SJSA1 (cell line): ENCODE measurements around the gene MTA1. TPM values are rescaled to one million over a fixed set of nuclear protein-coding genes. Genes with fewer than 3 reads are reported as not detected.

Source experiments
- DNase-seq, 2 experiments: peaks; one replicate each; pipeline ENCODE4 v3.0.0-alpha.2; 2015 to 2020; ENCODE audit warnings: low spot score in 2 of 2, low read depth in 1 of 2
- H3K27ac ChIP-seq: fragments of 250-450 bp; sonication (Bioruptor Pico); 2 replicates; pipeline ENCODE4 v1.5.1; 2020; ENCODE audit warnings: mild to moderate bottlenecking, moderate library complexity
- H3K27me3 ChIP-seq: fragments of 250-450 bp; sonication (Bioruptor Pico); replicated peaks from 2 replicates; pipeline ENCODE4 v1.5.1; 2020; ENCODE audit warnings: mild to moderate bottlenecking, moderate library complexity
- H3K36me3 ChIP-seq: fragments of 250-450 bp; sonication (Bioruptor Pico); 2 replicates; pipeline ENCODE4 v1.5.1; 2020; ENCODE audit warnings: mild to moderate bottlenecking
- H3K4me1 ChIP-seq: fragments of 250-450 bp; sonication (Bioruptor Pico); replicated peaks from 2 replicates; pipeline ENCODE4 v1.6.1; 2021; ENCODE audit warnings: mild to moderate bottlenecking
- H3K4me3 ChIP-seq: fragments of 250-450 bp; sonication (Bioruptor Pico); 2 replicates; pipeline ENCODE4 v1.5.1; 2020; ENCODE audit warnings: mild to moderate bottlenecking
- H3K9me3 ChIP-seq: fragments of 250-450 bp; sonication (Bioruptor Pico); replicated peaks from 2 replicates; pipeline ENCODE4 v1.5.1; 2020; ENCODE audit warnings: mild to moderate bottlenecking
- total RNA-seq: library from RNA; depleted of rRNA; stranded (reverse); fragments of >200 nt; shearing (Covaris generic); gene quantifications from 2 replicates; pipeline ENCODE4 v1.2.3, GENCODE V29; 2014

Gene MTA1
- total RNA-seq, 1 experiment from 2014 or later = 29.0 TPM

DNA sequence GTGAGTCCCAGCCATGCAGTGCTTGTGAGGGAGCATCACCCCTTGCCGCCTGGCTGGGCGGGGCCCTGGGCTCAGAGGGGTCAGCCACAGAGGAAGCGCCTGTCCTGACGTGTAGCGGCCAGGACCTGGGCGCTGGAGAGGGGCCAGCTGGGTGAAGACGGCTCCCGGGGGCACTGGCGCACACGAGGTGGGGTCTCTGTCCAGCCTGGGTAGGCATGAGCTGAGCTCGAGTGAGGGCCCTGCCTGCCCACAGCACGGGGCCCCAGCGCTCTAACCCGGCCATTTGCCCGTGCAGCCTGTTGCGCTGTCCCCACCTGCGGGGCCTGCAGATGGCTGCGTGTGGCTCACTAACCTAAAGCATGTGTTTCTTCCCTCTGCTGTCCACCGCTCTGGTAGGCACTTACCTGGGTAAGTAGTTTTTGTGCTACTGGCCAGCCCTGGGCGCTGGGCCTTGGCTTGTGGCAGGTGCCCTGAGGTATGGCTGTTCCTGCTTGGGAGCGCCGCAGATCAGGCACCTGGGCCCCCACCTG is 48.4 kb downstream of the MTA1 start:
- H3K4me3 ChIP-seq = no peak overlapping the region
- H3K9me3 ChIP-seq = no peaks in the 10 kb centered on the region
- DNase-seq = no peak
- no peak overlapping the region for H3K27ac ChIP-seq
- peaks cover 9% of the 10 kb centered on the region for H3K4me1 ChIP-seq
- H3K27me3 ChIP-seq = no peaks in the 10 kb centered on the region
- H3K36me3 ChIP-seq = peaks cover 42% of the 10 kb centered on the region

DNA sequence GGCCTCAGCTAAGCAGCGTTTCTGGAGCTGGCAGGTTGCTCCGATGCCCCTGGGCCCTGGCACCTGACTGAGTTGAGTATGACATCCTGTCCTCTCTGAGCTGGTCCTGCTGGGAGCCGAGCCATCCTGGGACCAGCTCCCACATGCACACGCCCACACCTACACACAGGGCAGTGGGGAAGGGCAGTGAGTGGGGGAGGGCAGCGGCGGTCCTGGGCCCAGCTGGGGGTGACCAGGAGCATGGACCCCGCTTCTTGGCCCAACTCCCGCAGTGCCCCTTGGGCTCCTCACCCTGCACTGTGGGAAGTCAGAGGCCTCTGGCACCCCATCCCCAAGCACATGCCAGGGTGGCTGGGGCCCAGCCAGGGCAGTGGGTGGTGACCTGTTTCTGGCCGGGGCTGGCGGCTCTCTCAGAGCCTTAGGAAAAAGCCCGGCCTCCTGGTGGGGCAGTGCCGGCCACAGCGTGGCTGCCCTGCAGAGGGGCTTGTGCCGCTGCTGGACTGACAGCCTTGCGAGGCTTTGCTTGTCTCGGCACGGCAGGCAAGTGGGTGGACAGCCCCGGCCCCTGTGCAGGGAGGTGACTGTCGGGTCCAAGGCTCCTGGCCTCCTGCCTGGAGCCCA is 49.1 kb downstream of the MTA1 start:
- no peaks in the 10 kb centered on the region for H3K9me3 ChIP-seq
- no peak overlapping the region for H3K4me3 ChIP-seq
- DNase-seq = no peak
- H3K36me3 ChIP-seq = peaks cover 39% of the 10 kb centered on the region
- H3K27ac ChIP-seq = no peak overlapping the region
- H3K4me1 ChIP-seq = peaks cover 13% of the 10 kb centered on the region
- H3K27me3 ChIP-seq = 0 out of 2 replicates have a peak, but pooled peaks cover 2% of the 10 kb centered on the region

DNA sequence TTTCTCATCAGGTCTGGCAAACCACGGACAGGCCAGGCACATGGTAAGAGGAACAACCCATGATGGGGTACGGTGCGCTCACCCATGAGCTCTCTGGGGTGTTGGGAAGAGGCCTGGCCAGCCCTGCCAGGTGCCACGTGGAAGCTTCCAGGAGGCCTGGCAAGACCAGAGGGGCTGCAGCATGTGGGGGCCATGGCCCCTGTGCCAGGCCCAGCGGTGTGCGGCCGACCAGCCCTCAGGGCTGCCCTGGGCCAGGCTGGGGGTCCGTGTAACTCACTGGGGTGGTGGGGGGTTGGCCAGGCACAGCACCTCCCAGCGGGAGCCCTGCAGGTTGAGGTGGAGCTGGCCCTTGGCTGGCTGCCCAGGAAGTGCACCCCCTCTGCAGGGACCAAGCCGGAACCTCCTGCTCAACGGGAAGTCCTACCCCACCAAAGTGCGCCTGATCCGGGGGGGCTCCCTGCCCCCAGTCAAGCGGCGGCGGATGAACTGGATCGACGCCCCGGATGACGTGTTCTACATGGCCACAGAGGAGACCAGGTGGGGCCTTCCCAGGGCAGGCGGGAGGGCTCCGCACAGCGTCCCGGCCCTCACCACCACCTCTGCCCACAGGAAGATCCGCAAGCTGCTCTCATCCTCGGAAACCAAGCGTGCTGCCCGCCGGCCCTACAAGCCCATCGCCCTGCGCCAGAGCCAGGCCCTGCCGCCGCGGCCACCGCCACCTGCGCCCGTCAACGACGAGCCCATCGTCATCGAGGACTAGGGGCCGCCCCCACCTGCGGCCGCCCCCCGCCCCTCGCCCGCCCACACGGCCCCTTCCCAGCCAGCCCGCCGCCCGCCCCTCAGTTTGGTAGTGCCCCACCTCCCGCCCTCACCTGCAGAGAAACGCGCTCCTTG is 50.1 kb downstream of the MTA1 start:
- H3K36me3 ChIP-seq = peaks cover 33% of the 10 kb centered on the region
- H3K9me3 ChIP-seq = no peaks in the 10 kb centered on the region
- peaks cover 4% of the 10 kb centered on the region for H3K27me3 ChIP-seq
- peaks cover 21% of the 10 kb centered on the region for H3K4me1 ChIP-seq
- no peak for DNase-seq
- no peak overlapping the region for H3K4me3 ChIP-seq
- no peak overlapping the region for H3K27ac ChIP-seq

DNA sequence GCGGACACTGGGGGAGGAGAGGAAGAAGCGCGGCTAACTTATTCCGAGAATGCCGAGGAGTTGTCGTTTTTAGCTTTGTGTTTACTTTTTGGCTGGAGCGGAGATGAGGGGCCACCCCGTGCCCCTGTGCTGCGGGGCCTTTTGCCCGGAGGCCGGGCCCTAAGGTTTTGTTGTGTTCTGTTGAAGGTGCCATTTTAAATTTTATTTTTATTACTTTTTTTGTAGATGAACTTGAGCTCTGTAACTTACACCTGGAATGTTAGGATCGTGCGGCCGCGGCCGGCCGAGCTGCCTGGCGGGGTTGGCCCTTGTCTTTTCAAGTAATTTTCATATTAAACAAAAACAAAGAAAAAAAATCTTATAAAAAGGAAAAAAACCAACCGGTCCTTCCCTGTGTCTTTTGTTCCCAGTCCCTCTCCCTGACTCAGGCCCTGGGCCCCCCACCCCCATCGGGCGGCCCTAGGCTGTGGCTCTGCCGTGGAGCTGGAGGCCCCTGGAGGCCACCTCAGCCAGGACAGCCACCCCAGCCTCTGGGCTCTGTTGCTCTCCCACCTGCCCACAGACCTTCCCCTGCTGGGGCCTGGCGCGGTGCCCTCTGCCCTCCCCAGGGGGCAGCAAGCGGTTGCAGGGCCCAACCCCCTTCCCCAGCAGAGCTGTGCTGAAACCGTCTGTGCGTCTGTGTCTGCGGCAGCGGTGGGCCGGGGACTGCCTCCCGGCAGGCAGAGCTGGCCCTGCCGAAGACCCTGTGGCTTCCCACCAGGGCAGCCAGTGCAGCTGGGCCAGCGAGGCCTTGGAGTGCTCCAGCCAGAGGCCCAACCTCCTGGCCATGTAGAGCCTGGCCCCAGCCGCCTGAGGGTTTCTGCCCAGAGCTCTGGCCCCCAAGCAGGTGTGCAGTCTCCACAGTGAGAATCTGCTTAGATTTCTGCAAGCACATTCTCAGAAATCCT is 51.0 kb downstream of the MTA1 start:
- Histone ChIP-seq H3K9me3 (no peaks in the 10 kb centered on the region), H3K27ac (no peak overlapping the region), H3K36me3 (peaks cover 24% of the 10 kb centered on the region), H3K4me3 (no peak overlapping the region), H3K27me3 (peaks cover 13% of the 10 kb centered on the region), H3K4me1 (peaks cover 24% of the 10 kb centered on the region)
- DNase-seq = no peak

DNA sequence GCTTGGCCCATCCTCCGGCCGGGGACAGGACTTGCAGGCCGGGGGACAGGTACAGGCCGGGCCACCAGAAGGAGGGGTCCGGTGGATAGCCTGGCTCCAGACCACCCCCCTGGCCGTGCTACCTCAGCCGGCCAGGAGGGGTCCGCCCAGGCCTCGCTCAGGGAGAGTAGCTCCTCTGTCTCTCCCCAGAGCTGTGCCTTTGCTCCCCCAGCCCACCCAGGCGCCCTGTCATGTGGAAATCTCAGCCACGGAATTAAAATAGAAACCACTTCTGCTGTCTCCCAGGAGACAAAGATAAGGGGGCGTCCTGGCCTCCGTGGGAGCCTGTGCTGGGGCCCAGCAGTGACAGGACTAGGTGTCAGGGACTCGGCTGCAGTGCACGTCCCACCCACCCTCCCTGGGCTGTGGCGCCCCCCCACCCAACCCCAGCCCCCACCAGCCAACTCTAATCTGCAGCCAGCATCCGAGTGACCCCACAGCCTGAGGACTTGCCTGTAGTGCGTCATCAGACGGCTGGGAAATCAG is 51.7 kb downstream of the MTA1 start:
- Histone ChIP-seq H3K4me3 (no peak overlapping the region), H3K27ac (no peak overlapping the region), H3K27me3 (peaks cover 21% of the 10 kb centered on the region), H3K4me1 (peaks cover 22% of the 10 kb centered on the region), H3K9me3 (no peaks in the 10 kb centered on the region), H3K36me3 (peaks cover 19% of the 10 kb centered on the region)
- DNase-seq = no peak

DNA sequence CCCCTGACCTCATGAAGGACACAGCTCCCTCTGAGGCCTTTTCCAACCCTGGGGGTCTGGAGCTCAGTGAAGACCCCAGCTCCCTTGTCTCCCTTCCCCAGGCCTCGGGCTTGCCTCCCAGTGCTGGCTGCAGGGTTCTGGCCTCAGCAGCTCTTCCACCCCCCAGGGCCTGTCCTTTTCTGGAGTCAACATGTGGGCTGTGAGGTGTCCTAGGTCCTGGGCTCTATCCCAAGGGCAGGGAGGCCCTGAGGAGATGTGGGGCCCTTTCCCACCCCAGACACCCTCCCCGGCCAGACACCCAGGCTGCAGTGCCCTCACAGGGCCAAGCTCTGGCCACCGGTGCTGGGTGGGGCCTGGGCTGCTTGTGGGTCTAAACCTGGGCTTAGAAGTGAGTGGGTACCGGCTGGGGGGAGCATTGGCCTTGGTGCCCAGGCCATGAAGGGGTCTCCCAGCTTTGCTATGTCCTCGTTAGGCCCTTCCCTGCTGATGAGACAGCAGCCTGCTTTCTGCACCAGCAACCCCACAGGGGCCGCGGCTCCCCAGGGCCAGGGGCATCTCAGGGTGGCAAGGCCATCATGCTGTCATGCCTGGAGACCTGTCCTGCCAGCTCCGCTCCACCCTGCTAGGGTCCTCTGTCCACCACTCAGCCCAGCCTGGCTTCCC is 52.3 kb downstream of the MTA1 start:
- peaks cover 22% of the 10 kb centered on the region for H3K4me1 ChIP-seq
- no peak for DNase-seq
- H3K27ac ChIP-seq = no peak overlapping the region
- H3K9me3 ChIP-seq = no peaks in the 10 kb centered on the region
- peaks cover 14% of the 10 kb centered on the region; the same call in 1 of the 2 replicates for H3K36me3 ChIP-seq
- H3K27me3 ChIP-seq = peaks cover 26% of the 10 kb centered on the region
- H3K4me3 ChIP-seq = no peak overlapping the region

DNA sequence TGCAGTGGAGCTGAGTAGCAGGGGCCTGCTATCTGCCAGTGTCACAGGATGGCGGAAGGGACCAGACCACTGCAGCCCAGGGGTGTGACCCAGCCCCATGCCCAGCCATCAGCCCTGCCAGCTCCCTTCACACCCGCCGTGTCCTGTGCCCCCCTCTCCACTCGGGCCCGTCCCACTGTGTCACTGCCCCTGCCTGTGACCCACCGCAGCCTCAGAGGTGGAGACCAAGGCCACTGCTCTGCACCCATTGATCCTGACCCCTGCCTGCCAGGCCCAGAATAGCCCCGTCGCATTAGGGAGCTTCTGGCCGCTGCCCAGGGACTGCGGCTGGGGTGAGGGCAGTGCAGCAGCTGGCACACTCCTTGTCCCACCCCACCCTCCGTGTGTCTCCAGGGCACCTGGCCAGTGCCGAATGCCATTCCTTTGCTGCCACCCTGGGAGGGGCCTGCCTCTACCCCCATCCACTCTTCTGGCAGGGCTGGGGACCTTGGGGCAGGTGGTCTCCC is 52.9 kb downstream of the MTA1 start:
- H3K9me3 ChIP-seq = no peaks in the 10 kb centered on the region
- no peak for DNase-seq
- peaks cover 8% of the 10 kb centered on the region; the same call in 1 of the 2 replicates for H3K36me3 ChIP-seq
- peaks cover 22% of the 10 kb centered on the region for H3K4me1 ChIP-seq
- H3K27ac ChIP-seq = no peak overlapping the region
- no peak overlapping the region for H3K4me3 ChIP-seq
- peaks cover 26% of the 10 kb centered on the region for H3K27me3 ChIP-seq

DNA sequence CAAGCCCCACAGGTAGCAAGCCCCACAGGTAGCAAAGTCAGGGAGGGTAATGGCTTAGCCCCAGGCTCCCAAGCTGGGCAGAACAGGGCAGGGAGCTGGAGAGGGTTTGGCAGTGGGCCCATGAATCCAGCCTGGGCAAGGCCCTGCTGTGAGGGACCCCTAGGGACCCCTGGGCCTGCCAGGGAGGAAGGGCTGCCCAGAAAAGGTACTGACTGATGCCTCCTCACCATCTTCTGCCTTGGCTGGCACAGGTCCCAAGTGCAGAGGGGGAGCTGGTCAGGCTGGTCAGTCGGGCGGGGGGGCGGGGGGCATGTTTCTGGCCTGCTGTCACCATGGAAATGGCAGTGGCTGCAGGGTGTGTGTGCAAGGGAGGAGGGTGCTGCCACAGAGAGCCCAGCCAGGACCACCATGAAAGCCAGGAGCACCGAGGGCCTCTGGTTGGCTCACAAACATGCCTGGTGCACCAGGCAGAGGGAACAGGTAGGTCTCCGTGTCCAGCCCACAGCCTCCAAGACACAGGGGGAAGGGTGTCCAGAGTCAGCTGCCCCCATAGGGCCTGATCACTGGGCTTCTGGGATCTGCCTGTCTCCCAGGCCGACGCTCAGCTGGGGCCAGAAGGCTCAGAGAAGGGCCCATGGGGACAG is 53.5 kb downstream of the MTA1 start:
- Histone ChIP-seq H3K27me3 (peaks cover 26% of the 10 kb centered on the region), H3K27ac (no peak overlapping the region), H3K36me3 (peaks cover 5% of the 10 kb centered on the region; the same call in 1 of the 2 replicates), H3K9me3 (no peaks in the 10 kb centered on the region), H3K4me1 (peaks cover 22% of the 10 kb centered on the region), H3K4me3 (no peak overlapping the region)
- no peak for DNase-seq

DNA sequence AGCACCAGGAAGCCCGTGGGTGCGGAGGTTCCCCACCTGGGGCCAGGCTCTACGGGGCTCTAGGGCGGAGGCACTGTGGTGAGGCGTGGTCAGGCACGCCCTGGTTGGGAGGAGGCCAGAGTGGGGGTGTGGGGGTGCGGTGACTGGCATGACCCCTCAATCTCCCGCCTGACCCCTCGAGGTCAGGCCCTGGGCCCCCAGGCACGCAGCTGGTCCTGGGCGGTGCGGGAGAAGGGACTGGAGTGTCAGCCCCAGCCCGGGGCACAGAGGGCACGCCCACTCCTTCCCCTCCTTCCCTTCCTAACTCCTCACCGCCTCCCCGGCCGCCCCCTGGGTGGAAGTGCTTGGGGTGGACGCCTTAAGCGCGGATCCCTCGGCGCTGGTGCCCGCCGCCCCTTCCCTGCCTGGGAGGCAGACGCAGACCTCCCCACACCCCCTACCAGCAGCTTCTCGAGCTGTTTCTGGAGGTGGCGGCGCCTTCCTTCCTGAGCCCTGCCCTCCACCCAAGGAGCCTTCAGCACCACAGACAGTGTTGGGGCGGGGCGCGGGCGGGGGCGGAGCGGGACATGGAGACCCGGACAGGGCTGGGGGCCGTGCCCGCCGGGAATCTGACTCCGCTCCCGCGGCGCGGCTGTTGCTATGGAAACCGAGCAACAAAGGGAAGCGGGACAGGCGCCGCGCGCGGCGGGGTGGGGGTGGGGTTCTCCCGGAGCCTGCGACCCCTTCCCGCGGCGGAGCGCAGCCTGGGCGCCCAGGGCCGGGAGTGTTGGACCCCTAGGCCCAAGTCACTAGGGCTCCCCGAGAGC is 54.3 kb downstream of the MTA1 start:
- H3K9me3 ChIP-seq = no peaks in the 10 kb centered on the region
- no peaks in the 10 kb centered on the region for H3K36me3 ChIP-seq
- peaks cover 22% of the 10 kb centered on the region for H3K4me1 ChIP-seq
- peak; percentile 51 to 84 for DNase-seq
- peak overlapping the region; percentile 40 for H3K4me3 ChIP-seq
- no peak overlapping the region for H3K27ac ChIP-seq
- peaks cover 26% of the 10 kb centered on the region for H3K27me3 ChIP-seq

DNA sequence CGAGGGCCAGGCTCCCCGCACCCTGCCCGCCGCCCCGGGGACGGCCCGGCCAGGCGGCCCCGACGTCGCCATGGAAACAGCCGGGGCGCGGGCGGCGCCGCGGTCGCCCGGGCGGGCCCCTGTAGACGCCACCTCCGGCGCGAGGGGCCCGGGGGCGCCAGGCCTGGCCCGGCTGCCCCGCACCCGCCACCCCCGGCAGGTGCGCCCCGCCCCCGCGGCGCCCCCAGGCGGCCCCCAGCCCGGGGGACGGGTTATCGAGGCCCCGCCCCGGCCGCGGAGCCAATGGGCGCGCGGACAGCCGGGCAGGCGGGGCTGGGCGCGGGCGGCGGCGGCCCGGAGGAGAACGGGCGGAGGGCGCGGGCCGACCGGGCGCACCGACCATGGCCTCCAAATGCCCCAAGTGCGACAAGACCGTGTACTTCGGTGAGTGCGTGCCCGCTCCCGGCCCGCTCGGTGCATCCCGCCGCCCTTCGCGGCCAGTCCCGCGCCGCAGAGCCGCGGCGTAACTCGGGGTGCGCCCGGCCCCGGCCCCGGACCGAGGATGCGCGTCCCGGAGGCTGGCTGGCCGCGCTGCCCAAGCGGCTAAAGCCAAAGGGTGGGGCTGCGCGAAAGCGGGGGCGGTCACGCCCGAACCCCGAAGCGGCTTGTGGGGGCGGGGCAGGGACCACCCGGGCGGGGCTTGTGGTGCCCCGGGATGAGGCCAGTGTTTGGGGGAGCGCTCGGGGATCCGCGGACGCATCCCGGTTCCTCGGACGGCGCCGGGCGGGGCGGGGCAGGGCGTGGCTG is 55.0 kb downstream of the MTA1 start, which contains the start of gene CRIP2:
Gene CRIP2 (plus strand): TSS at position 339 of the 786 bp plus-strand sequence. CDS start 42 bp downstream, at position 381.
- H3K4me1 ChIP-seq = peaks cover 22% of the 10 kb centered on the region
- H3K9me3 ChIP-seq = no peaks in the 10 kb centered on the region
- no peak for DNase-seq
- no peaks in the 10 kb centered on the region for H3K36me3 ChIP-seq
- H3K27ac ChIP-seq = no peak within 1 kb of the TSS
- H3K4me3 ChIP-seq = peak within 1 kb of the TSS; percentile 40
- peaks cover 26% of the 10 kb centered on the region for H3K27me3 ChIP-seq
